Activated CD4-positive, alpha-beta T cell treated with anti-CD3 and anti-CD28 coated beads, Interleukin-2, amount 50 U/mL, for 4 hours (primary cell): Measurements from ENCODE around the gene GPR132.
"Not testable (repeated sequence)": the region's sequence is repeated elsewhere in the genome, so short reads cannot be mapped to it uniquely, and the experiment has no call there.

Experiments
- DNase-seq, 2 experiments: peaks; one replicate each; pipeline ENCODE4 v3.0.0-alpha.2; 2020

GPR132 gene

GRCh38 chr14:105035616-105036015 is 29.6 kb downstream of the GPR132 start:
- DNase-seq, result not testable (repeated sequence)

GRCh38 chr14:105034315-105035039 is 30.8 kb downstream of the GPR132 start:
- DNase-seq, result no peak

GRCh38 chr14:105033412-105033900 is 31.8 kb downstream of the GPR132 start:
- not testable (repeated sequence) for DNase-seq

- not testable (repeated sequence) for DNase-seq
These were observed 32.8 kb downstream of the GPR132 start for GRCh38 chr14:105032451-105032901.

- DNase-seq, result no peak
These were observed 34.3 kb downstream of the GPR132 start for GRCh38 chr14:105030836-105031396.

- DNase-seq, result no peak
These were observed 35.0 kb downstream of the GPR132 start for GRCh38 chr14:105030194-105030593.

- DNase-seq, result no peak
These were observed 35.8 kb downstream of the GPR132 start for GRCh38 chr14:105029402-105029801.

- DNase-seq, result no peak
These were observed 36.8 kb downstream of the GPR132 start for GRCh38 chr14:105028251-105028927.

- DNase-seq, result not testable (repeated sequence)
These were observed 37.5 kb downstream of the GPR132 start for GRCh38 chr14:105027718-105028117.

GRCh38 chr14:105026802-105027563 is 38.2 kb downstream of the GPR132 start:
- no peak for DNase-seq

GRCh38 chr14:105026033-105026785 is 39.0 kb downstream of the GPR132 start:
- DNase-seq, result no peak

GRCh38 chr14:105025429-105025828 is 39.8 kb downstream of the GPR132 start:
- no peak for DNase-seq

GRCh38 chr14:105023791-105024480 is 41.3 kb downstream of the GPR132 start:
- DNase-seq, result no peak

GRCh38 chr14:105023144-105023543 is 42.1 kb downstream of the GPR132 start:
- no peak for DNase-seq

- no peak for DNase-seq
These were observed 43.0 kb downstream of the GPR132 start for GRCh38 chr14:105022276-105022670.

- DNase-seq, result peak; percentile 25 to 26
These were observed 43.5 kb downstream of the GPR132 start for GRCh38 chr14:105021656-105022275.

GRCh38 chr14:105020815-105021655 is 44.2 kb downstream of the GPR132 start, which contains the start of gene CDCA4:
CDCA4 (minus strand) TSS chr14:105021083; CDS start chr14:105011929, 9,154 bp downstream.
- peak; percentile 96 to 98 for DNase-seq

- peak; percentile 49 to 51 for DNase-seq
These were observed 45.1 kb downstream of the GPR132 start for GRCh38 chr14:105019861-105020814.

- DNase-seq, result no peak
These were observed 46.8 kb downstream of the GPR132 start for GRCh38 chr14:105018414-105018813.
